ENCODE data around the gene FYN. TPM values are rescaled to one million over a fixed set of nuclear protein-coding genes. Genes with fewer than 3 reads are reported as not detected.
A peak's percentile ranks its signal among the peaks of the same experiment; 100 is the strongest.
"Not testable (repeated sequence)": the region's sequence is repeated elsewhere in the genome, so short reads cannot be mapped to it uniquely, and the experiment has no call there.

FYN gene
- total RNA-seq, 2 experiments from 2014 or later, result 266 to 323 TPM

DNA sequence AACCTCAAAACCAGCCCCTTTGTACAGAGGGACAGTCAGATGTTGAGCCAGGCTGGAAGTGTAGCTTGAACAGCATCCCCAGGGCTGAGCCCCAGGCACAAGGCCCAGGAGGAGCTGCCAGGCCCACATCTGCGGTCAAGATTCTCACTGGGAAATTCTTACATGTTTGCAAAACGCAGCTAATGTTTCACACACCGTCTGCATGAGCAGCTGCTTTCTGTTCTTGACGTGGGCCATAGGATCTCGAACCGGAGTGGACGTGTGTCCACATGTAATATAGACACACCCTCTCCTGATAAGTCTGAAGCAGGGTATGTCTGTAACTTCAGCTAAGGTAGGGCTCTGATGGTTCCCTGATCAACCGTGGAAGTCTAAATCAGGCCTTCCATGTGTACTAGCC is 226.3 kb downstream of the FYN start:
- CTCF ChIA-PET, result no interaction called here
- Mint-ChIP-seq H3K9me3 (ENCODE audit: low read depth) (no peaks in the 10 kb centered on the region), H3K36me3 (peaks cover 5% of the 10 kb centered on the region), H3K4me1 (no peaks in the 10 kb centered on the region), H3K27ac (no peak overlapping the region), H3K27me3 (no peaks in the 10 kb centered on the region), H3K4me3 (no peak overlapping the region)
- ATAC-seq (no peak), DNase-seq (no peak)

DNA sequence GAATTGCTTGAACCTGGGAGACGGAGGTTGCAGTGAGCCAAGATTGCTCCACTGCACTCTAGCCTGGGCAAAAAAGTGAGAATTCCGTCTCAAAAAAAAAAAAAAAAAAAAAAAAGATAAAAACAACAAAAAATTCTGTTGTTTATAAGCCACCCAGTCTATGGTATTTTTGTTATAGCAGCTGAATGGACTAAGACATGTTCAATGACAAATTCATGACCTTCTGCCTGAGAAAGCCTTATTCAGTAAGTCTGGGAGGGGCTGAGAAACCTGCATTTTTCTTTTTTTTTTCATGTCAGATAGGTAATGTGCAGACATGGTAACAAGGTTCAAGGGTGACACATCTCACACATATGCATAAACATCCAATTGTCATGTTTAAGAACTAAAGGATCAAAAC is 227.2 kb downstream of the FYN start:
- Mint-ChIP-seq H3K36me3 (peaks cover 5% of the 10 kb centered on the region), H3K27ac (no peak overlapping the region), H3K4me1 (no peaks in the 10 kb centered on the region), H3K27me3 (no peaks in the 10 kb centered on the region), H3K9me3 (ENCODE audit: low read depth) (no peaks in the 10 kb centered on the region), H3K4me3 (no peak overlapping the region)
- CTCF ChIA-PET, result no interaction called here
- DNase-seq (no peak), ATAC-seq (no peak)

DNA sequence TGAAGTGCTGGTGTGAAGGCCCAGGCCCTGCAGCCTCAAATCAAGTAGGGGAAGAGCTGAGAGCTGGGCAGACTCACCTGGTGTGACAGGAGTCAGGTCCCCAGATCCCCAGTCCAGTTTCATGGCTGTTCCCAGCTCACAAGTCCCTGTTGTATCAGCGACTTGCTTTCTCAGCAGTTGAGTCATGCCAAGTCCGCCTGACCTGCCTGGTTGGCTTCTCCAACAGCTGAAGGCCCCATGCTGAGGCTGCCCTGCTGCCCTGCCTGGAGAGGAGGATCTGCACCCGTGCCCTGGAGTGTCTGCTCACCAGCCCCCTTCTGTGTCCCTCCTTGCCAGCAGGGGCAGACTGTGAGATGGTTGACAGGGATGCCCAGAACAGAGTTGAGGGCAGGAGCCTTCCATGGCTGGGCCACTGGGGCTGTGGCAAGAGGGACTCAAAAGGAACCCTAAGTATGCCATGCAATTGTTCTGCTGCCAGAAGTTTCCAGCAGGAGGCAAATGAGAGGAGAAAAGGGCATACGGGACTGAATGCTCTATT is 228.3 kb downstream of the FYN start:
- no peaks in the 10 kb centered on the region for H3K4me1 Mint-ChIP-seq
- CTCF ChIA-PET, result interaction anchor here (1.0 to 1.4 kb wide), 2 partner anchors 323 to 386 kb away, joined by 3 to 4 read pairs; a partner anchor contains a TSS

DNA sequence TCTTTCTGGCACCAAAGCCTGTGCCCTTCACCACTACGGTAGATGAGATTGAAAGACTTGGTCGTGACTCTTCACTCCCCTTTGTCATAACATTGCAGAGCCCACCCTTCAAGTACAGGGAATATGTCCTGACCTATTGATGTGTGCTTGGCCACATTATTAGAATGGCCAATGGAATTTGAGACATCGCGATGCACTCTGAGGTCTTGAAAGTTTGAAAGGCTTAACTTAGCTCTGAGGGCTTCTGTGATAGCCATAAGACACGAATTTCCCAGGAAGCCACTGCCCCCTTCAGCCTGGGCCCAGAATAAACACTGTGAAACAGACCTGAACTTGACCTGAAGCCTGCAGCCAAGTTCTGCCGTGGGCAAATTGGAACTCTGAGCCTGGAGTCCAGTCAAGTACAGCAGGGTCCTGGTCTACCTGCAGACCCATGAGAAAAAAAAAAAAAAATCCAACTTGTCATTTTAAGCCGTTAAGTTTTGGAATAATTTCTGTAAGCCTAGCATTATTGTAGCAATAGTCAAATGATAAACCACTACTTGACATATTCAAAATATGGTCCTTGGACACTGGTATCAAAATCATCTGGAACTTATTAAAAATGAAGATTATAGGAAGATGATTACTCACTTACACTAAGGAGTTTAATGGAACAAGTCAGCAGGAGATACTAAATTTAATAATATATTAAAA is 230.6 kb downstream of the FYN start:
- Mint-ChIP-seq H3K4me1 (no peaks in the 10 kb centered on the region), H3K4me3 (no peak overlapping the region), H3K9me3 (ENCODE audit: low read depth) (no peaks in the 10 kb centered on the region), H3K27me3 (no peaks in the 10 kb centered on the region), H3K36me3 (peaks cover 9% of the 10 kb centered on the region), H3K27ac (no peak overlapping the region)
- CTCF ChIA-PET, result interaction anchor here (0.8 to 2.5 kb wide), 7 partner anchors 12 to 585 kb away, joined by 3 to 14 read pairs (median 3); partner anchors contain the start of gene TRAF3IP2
- peak; percentile 66 for DNase-seq
- ATAC-seq, result peak; percentile 80

More for the DNA sequence above, 228.3 kb downstream of the FYN start:
- Mint-ChIP-seq H3K27me3 (no peaks in the 10 kb centered on the region), H3K36me3 (peaks cover 9% of the 10 kb centered on the region), H3K9me3 (ENCODE audit: low read depth) (no peaks in the 10 kb centered on the region), H3K4me3 (no peak overlapping the region), H3K27ac (no peak overlapping the region)
- DNase-seq, result no peak
- no peak for ATAC-seq

DNA sequence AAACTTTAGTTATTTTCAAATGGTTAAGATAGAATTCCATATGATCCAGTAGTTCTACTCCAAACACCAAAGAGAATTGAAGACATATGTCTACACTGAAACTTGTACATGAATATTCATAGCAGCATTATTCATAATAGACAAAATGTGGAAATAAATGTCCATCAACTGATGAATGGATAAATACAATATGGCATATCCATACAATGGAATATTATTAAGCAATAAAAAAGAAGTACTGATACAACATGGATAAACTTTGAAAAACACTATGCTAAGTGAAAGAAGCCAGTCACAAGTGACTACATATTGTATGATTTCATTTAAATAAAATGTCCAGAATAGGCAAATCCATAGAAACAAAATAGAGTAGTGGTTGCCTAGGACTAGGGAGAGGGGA is 234.0 kb downstream of the FYN start:
- Mint-ChIP-seq H3K9me3 (ENCODE audit: low read depth) (no peaks in the 10 kb centered on the region), H3K36me3 (peaks cover 6% of the 10 kb centered on the region), H3K27ac (no peak overlapping the region), H3K4me1 (no peaks in the 10 kb centered on the region), H3K27me3 (no peaks in the 10 kb centered on the region), H3K4me3 (no peak overlapping the region)
- ATAC-seq (no peak), DNase-seq (no peak)
- CTCF ChIA-PET, result no interaction called here

DNA sequence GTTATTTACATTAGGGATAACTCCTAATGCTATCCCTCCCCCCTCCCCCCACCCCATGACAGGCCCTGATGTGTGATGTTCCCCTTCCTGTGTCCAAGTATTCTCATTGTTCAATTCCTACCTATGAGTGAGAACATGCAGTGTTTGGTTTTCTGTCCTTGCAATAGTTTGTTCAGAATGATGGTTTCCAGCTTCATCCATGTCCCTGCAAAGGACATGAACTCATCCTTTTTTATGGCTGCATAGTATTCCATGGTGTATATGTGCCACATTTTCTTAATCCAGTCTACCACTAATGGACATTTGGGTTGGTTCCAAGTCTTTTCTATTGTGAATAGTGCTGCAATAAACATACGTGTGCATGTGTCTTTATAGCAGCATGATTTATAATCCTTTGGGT is 238.3 kb downstream of the FYN start:
- DNase-seq; H3K36me3 Mint-ChIP-seq; H3K4me1 Mint-ChIP-seq; H3K9me3 Mint-ChIP-seq (ENCODE audit: low read depth); H3K4me3 Mint-ChIP-seq; H3K27me3 Mint-ChIP-seq; ATAC-seq; H3K27ac Mint-ChIP-seq; CTCF ChIA-PET: not testable (repeated sequence)

DNA sequence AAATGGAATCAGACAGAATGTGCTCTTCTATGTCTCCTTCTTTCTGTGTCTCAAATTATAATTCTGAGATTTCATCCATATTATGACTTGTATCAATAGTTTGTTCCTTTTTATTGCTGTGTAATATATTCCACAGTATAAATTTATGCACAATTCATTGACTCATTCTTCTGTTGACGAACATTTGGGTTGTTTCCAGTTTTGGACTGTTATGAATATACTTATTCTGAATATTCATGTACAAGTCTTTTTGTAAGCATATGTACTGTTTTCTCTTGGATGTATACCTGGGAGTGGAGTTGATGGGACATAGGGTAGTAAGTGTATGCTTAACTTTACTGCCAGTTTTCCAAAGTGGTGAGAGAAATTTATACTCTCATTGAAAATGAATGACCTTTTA is 239.4 kb downstream of the FYN start:
- no peak for DNase-seq
- ATAC-seq, result no peak
- CTCF ChIA-PET, result interaction anchor here (0.6 kb wide), 1 partner anchor 369 kb away, joined by 4 read pairs; no protein-coding TSS in a partner anchor
- Mint-ChIP-seq H3K9me3 (ENCODE audit: low read depth) (peaks cover 2% of the 10 kb centered on the region), H3K4me1 (no peaks in the 10 kb centered on the region), H3K27ac (no peak overlapping the region), H3K36me3 (peaks cover 3% of the 10 kb centered on the region), H3K4me3 (no peak overlapping the region), H3K27me3 (no peaks in the 10 kb centered on the region)

DNA sequence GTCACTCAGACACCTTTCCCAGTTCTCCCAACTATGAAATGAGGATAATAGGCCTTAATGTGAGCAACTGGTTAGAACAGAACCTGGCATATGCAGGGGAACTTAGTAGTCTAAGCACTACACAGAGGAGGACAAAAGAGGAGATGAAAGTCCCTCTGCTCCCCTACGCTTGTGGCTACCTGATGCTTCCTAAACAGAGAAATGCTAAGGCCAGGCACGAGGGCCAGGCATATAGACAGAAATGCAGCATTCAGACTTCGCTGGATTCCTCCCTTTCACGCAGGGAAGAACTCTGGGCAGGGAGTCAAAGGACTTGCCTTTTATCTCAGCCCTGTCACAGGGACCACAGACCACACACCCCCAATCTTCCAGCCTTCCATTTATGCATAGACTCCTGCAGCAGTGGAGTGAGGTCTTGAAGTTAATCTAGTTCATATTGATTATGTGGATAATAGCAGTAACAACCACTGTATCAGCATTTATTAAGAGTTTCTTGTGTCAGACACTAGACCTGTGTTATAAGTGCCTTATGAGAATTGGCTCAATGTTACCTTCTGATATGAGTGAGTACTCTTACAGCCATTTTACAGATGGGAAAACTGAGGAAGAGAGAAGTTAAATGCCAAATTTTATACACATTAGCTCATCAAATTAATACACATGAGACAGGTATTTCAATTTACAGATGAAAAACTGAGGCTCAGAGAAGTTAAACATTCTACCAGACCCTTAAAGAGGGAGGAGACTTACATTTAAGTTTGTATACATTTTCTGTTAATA is 240.6 kb downstream of the FYN start:
- no peak overlapping the region for H3K4me3 Mint-ChIP-seq
- CTCF ChIA-PET, result interaction anchor here (0.9 kb wide), 1 partner anchor 11 kb away, joined by 3 read pairs; no protein-coding TSS in a partner anchor
- H3K27ac Mint-ChIP-seq, result no peak overlapping the region
- no peaks in the 10 kb centered on the region for H3K4me1 Mint-ChIP-seq
- H3K27me3 Mint-ChIP-seq, result no peaks in the 10 kb centered on the region
- H3K36me3 Mint-ChIP-seq, result peaks cover 3% of the 10 kb centered on the region
- ATAC-seq (no peak), DNase-seq (no peak)
- peaks cover 2% of the 10 kb centered on the region for H3K9me3 Mint-ChIP-seq (ENCODE audit: low read depth)

DNA sequence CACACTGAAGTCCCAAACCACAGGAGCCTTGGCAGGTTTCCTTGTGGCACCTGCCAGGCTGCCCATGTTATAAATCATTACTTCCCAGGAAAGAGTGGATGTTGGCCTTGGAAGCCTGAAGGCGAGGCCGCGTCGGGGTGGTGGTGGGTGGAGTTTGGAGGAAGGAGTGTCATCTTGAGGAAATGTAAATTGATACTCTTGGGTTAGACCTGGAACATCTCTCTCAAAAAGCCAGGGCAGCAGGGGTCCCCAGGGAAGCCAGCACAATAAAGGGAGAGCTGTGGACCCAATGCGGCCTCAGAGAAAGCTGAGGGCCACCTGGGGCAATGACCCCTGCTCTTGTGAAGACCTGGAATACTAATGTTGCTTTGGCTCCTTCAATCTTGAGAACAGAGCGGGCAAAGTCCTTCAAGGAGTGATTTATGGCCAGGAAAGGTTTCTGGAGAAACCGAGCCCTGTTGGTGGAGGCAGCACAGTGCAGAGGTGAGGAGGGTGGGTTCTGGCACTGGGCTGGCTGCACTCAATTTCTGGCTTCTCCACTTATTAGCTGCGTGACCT is 241.3 kb downstream of the FYN start:
- peaks cover 3% of the 10 kb centered on the region for H3K36me3 Mint-ChIP-seq
- no peak overlapping the region for H3K27ac Mint-ChIP-seq
- H3K9me3 Mint-ChIP-seq (ENCODE audit: low read depth), result peaks cover 2% of the 10 kb centered on the region
- H3K4me1 Mint-ChIP-seq, result no peaks in the 10 kb centered on the region
- H3K4me3 Mint-ChIP-seq, result no peak overlapping the region
- no peak for ATAC-seq
- no peak for DNase-seq
- CTCF ChIA-PET, result interaction anchor here (0.6 kb wide), 1 partner anchor 412 kb away, joined by 3 read pairs; no protein-coding TSS in a partner anchor
- no peaks in the 10 kb centered on the region for H3K27me3 Mint-ChIP-seq

DNA sequence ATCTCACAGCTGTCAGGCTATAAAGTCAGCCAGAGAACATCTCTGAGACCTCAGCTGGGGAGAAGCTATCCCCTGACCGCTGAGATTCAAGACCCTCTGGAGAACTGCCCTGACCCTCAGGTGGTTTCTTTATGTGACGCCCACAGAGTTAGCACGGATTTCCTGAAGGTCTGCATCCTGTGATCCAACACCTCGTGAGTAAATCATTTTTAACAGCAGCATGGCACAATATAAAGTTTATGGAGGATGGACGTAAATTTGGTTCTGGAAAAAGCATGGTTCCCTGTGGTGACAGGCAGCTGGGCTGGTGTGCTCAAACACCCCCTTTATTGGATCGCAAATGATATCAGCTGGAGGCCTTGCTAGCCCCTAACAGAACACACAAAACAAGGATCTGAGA is 242.2 kb downstream of the FYN start:
- Mint-ChIP-seq H3K4me3 (no peak overlapping the region), H3K9me3 (ENCODE audit: low read depth) (peaks cover 2% of the 10 kb centered on the region), H3K36me3 (peaks cover 3% of the 10 kb centered on the region), H3K27me3 (no peaks in the 10 kb centered on the region), H3K4me1 (no peaks in the 10 kb centered on the region), H3K27ac (no peak overlapping the region)
- ATAC-seq, result no peak
- DNase-seq, result no peak
- CTCF ChIA-PET, result interaction anchor here (0.6 kb wide), 1 partner anchor 412 kb away, joined by 3 read pairs; no protein-coding TSS in a partner anchor

DNA sequence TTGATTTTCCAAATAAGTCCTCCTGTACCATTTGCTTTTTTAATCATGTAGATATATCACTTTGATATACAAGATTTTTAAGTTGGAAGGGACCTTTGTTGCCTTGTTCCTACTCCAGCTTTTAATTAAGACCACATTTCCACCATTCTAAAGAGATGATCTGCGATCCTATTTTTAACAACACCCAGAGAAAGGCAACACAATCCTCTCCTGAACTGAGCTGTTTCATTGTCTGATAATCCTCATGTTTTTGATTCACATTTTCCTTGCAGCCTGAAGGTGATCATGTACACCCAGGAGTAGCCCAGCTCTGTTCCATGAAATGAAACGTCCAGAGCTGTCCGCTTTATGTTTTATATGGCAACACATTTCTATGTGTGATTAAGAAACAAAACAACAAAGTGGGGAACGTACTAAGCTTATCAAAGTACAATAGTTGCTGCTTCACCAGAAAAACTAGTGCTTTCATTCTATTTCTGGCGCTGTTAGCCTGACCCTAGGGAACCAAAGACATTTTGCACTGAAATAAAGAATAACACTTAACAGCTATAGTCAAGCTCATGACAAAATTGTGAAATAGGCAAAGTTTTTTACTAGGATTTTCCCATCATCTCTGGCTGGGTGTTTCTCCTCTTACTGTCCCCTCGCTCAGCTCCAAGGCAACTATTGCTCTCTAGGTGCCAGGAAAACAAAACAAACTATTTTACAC is 245.0 kb downstream of the FYN start:
- H3K9me3 Mint-ChIP-seq (ENCODE audit: low read depth), result peaks cover 2% of the 10 kb centered on the region
- ATAC-seq (no peak), DNase-seq (no peak)
- no peak overlapping the region for H3K27ac Mint-ChIP-seq
- no peaks in the 10 kb centered on the region for H3K4me1 Mint-ChIP-seq
- CTCF ChIA-PET, result no interaction called here
- H3K4me3 Mint-ChIP-seq, result no peak overlapping the region
- H3K27me3 Mint-ChIP-seq, result no peaks in the 10 kb centered on the region
- H3K36me3 Mint-ChIP-seq, result peaks cover 3% of the 10 kb centered on the region

DNA sequence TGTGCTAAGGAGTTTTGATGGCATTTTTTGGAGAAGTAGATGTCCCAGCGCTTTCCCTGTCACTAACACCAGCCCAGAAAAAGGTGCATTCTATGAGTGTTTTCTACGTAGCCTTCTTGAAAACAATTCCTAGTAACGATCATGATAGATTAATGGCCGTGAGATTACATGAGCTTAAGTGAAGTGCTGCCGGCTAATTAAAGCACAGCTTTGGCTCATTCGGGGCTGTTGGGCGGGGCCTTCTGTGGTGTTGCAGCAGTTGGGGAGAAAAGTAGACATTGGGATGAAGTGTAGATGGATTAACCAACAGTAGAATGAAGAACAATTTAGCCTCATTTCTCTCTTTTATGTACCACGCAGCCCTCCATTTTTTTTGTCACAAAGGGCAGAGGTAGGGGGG is 246.8 kb downstream of the FYN start:
- ATAC-seq (no peak), DNase-seq (no peak)
- CTCF ChIA-PET, result no interaction called here
- H3K27ac Mint-ChIP-seq, result no peak overlapping the region
- H3K4me3 Mint-ChIP-seq, result no peak overlapping the region
- no peaks in the 10 kb centered on the region for H3K4me1 Mint-ChIP-seq
- H3K9me3 Mint-ChIP-seq (ENCODE audit: low read depth), result peaks cover 2% of the 10 kb centered on the region
- H3K36me3 Mint-ChIP-seq, result peaks cover 3% of the 10 kb centered on the region
- H3K27me3 Mint-ChIP-seq, result no peaks in the 10 kb centered on the region

All from activated CD8-positive, alpha-beta memory T cell treated with anti-CD3 and anti-CD28 coated beads, Interleukin-2, amount 10 ng/mL, durations not matched to agents 7 days and 5 days (primary cell).